K562 (cell line): ENCODE data around the gene NFIC. TPM values are rescaled to one million over a fixed set of nuclear protein-coding genes. Genes with fewer than 3 reads are reported as not detected.
A peak's percentile ranks its signal among the peaks of the same experiment; 100 is the strongest.

Experiments used
- ADNP ChIP-seq: fragments of 200-800 bp; sonication (Bioruptor generic); IDR thresholded peaks from 2 replicates; pipeline ENCODE4 v1.6.1; 2016; ENCODE audit warnings: missing genetic modification characterization, missing compliant biosample characterization
- CEBPG ChIP-seq, 3 experiments: fragments of 200-800 bp in 1 of 3; sonication (Bioruptor generic) in 1 of 3; sonication (generic) in 1 of 3; formaldehyde crosslinking in 1 of 3; IDR thresholded peaks in 2 of 3; conservative IDR thresholded peaks in 1 of 3; 2 replicates each; pipeline versions ENCODE4 v1.6.1 to v1.8.0; 2016 to 2022; ENCODE audit warnings: missing compliant biosample characterization in 2 of 3, missing genetic modification characterization in 2 of 3, mild to moderate bottlenecking in 1 of 3, missing genetic modification reagents in 1 of 3
- CREB1 ChIP-seq, 2 experiments: sonication (generic) in 1 of 2; formaldehyde crosslinking in 1 of 2; IDR thresholded peaks; 2 replicates each; pipeline versions ENCODE4 v1.6.1 to v1.8.0; 2012 to 2022; ENCODE audit warnings: inconsistent platforms in 1 of 2, mild to moderate bottlenecking in 1 of 2, missing genetic modification reagents in 1 of 2, moderate library complexity in 1 of 2
- CREB5 ChIP-seq: fragments of 250-450 bp; sonication (Bioruptor Pico); IDR thresholded peaks from 2 replicates; pipeline ENCODE4 v1.5.0; 2020; ENCODE audit warnings: mild to moderate bottlenecking
- CTCF ChIP-seq, 3 experiments: IDR thresholded peaks in 2 of 3; conservative IDR thresholded peaks in 1 of 3; 2 replicates each; pipeline ENCODE4 v1.5.1; 2011 to 2012; ENCODE audit warnings: low read length in 3 of 3, mild to moderate bottlenecking in 3 of 3, control low read depth in 2 of 3, improper control_type of control experiment in 1 of 3, inconsistent platforms in 1 of 3, low read depth in 1 of 3, mixed read lengths in 1 of 3, moderate library complexity in 1 of 3; ENCODE audit not compliant: insufficient read depth in 2 of 3
- E2F8 ChIP-seq: fragments of 450-650 bp; IDR thresholded peaks from 2 replicates; pipeline ENCODE4 v1.7.1; 2018; ENCODE audit warnings: mild to moderate bottlenecking, low read depth; ENCODE audit not compliant: partially characterized antibody
- EP300 ChIP-seq: IDR thresholded peaks from 2 replicates; pipeline ENCODE4 v1.6.1; 2012; ENCODE audit warnings: low read length, improper control_type of control experiment
- FIP1L1 ChIP-seq: fragments of 200-400 bp; formaldehyde crosslinking; IDR thresholded peaks from 2 replicates; pipeline ENCODE4 v1.6.1; 2018; ENCODE audit warnings: mild to moderate bottlenecking, low read depth, low read length; ENCODE audit not compliant: poor library complexity, severe bottlenecking
- MAX ChIP-seq: sonication (generic); formaldehyde crosslinking; IDR thresholded peaks from 2 replicates; pipeline ENCODE4 v1.9.0; 2022; ENCODE audit warnings: mild to moderate bottlenecking, missing genetic modification reagents
- MED1 ChIP-seq: sonication (generic); formaldehyde crosslinking; IDR thresholded peaks from 2 replicates; pipeline ENCODE4 v1.8.1; 2023; ENCODE audit warnings: missing genetic modification reagents, borderline replicate concordance
- MTA1 ChIP-seq: fragments of 450-650 bp; IDR thresholded peaks from 2 replicates; pipeline ENCODE4 v1.6.1; 2017; ENCODE audit warnings: borderline replicate concordance
- RAD51 ChIP-seq: fragments of 450-650 bp; IDR thresholded peaks from 2 replicates; pipeline ENCODE4 v1.7.1; 2016; ENCODE audit warnings: low read depth, mild to moderate bottlenecking, borderline replicate concordance
- RBFOX2 ChIP-seq: fragments of 200-400 bp; formaldehyde crosslinking; IDR thresholded peaks from 2 replicates; pipeline ENCODE4 v1.6.1; 2017; ENCODE audit warnings: low read depth, mild to moderate bottlenecking, low read length, moderate library complexity
- RNF219 ChIP-seq: fragments of 250-450 bp; sonication (Bioruptor Pico); IDR thresholded peaks from 2 replicates; pipeline ENCODE4 v1.5.0; 2022; ENCODE audit warnings: mild to moderate bottlenecking
- SETDB1 ChIP-seq: IDR thresholded peaks from one replicate; pipeline ENCODE4 v1.6.1; 2012; ENCODE audit warnings: low read length, control low read depth, inconsistent platforms
- SMARCA5 ChIP-seq: fragments of 450-650 bp; IDR thresholded peaks from 2 replicates; pipeline ENCODE4 v1.6.1; 2016
- SRSF9 ChIP-seq: fragments of 200-400 bp; formaldehyde crosslinking; IDR thresholded peaks from 2 replicates; pipeline ENCODE4 v1.6.1; 2017; ENCODE audit warnings: low read depth, low read length, borderline replicate concordance
- ZNF316 ChIP-seq: fragments of 450-650 bp; IDR thresholded peaks from 2 replicates; pipeline ENCODE4 v1.6.1; 2016
- polyA plus RNA-seq, 8 experiments: library from polyadenylated mRNA; depleted of rRNA in 4 of 8; stranded (reverse) in 5 of 8; unstranded in 3 of 8; fragments of >200 nt; fragmentation: Nextera tagmentation in 2 of 8; fragmentation: Illumina TruSeq in 1 of 8; extraction: Ambion mirVana in 2 of 8; extraction: Trizol in 1 of 8; gene quantifications; 2 replicates each; pipeline versions ENCODE4 v1.2.1 to v1.2.3, GENCODE V29; 2011 to 2014; ENCODE audit warnings: inconsistent platforms in 1 of 8, missing spikeins in 1 of 8
- total RNA-seq, 7 experiments: library from RNA; depleted of rRNA in 6 of 7; stranded (reverse); fragments of >200 nt in 6 of 7; fragmentation: Illumina TruSeq in 2 of 7; extraction: Trizol in 2 of 7; gene quantifications; 2 replicates each; pipeline versions ENCODE4 v1.2.1 to v1.2.3, GENCODE V29; 2011 to 2021; ENCODE audit warnings: low replicate concordance in 1 of 7

NFIC gene
- total and polyA plus RNA-seq, 9 of the 15 experiments (the other 6 are each of a cell fraction or from before 2014, with no cell fraction given), result 0.71 to 62.1 (median 6.9) TPM

- TF ChIP-seq FIP1L1 (peak; percentile 23), MED1 (no peak), SMARCA5 (0 out of 2 replicates have a peak, but pooled peaks have one; percentile 30), RBFOX2 (peak; percentile 56), E2F8 (no peak), RNF219 (no peak), CREB5 (no peak), ADNP (tag) (no peak), RAD51 (no peak), CTCF (IDR thresholded peaks at IDR 0.05 in 2 of 3, conservative IDR thresholded peaks at IDR 0.05 in 1 of 3; ENCODE audit: insufficient read depth in 2 of 3, low read depth in 1 of 3, low read length in 3 of 3) (no peak), ZNF316 (no peak), MTA1 (no peak), CREB1 (IDR thresholded peaks at IDR 0.05) (0 out of 2 replicates have a peak, but pooled peaks have one; percentile 15), CREB1 (CRISPR knock-in tag; IDR thresholded peaks at IDR 0.05) (no peak), EP300 (no peak; the same call in 1 of the 2 replicates), CEBPG (CRISPR knock-in tag; IDR thresholded peaks at IDR 0.05) (no peak), CEBPG (tag; conservative IDR thresholded peaks at IDR 0.05 in 1 of 2, IDR thresholded peaks at IDR 0.05 in 1 of 2) (no peak), SETDB1 (no peak), MAX (no peak), SRSF9 (no peak)
Measured at GRCh38 chr19:3375221-3376090, 9.1 kb downstream of the NFIC start (continued).
